ENCODE results near the gene TGFBR3. TPM values are rescaled to one million over a fixed set of nuclear protein-coding genes. Genes with fewer than 3 reads are reported as not detected.

TGFBR3 gene
- total RNA-seq, 1 experiment from 2014 or later, result 2.4 TPM

DNA sequence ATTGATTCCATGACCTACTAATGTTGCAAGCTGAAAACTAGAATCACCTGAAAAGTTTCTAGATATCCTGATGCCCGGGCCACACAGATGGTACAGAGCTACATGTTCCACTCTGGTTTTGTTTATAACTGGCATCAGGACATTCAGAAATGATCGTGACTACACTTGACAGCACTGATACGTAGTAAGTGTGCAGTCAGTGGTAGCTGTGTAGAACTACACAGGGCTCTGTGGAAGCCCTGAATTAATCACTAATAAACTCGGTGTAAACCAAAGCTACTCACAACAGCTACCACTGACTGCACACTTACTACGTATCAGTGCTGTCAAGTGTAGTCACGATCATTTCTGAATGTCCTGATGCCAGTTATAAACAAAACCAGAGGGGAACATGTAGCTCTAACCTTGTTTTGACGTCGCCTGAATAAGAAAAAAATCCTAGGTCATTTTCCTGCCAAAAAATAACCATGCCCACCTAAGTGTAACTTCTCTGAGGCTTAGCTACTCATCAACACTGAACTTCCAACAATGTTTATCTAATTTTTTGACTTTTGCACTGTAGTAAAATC lies 149.7 kb downstream of the TGFBR3 start:
- H3K27ac Mint-ChIP-seq, result no peak overlapping the region
- peaks cover 18% of the 10 kb centered on the region in 2 experiments for H3K4me1 Mint-ChIP-seq
- H3K4me3 Mint-ChIP-seq, result no peak overlapping the region
- Histone ChIP-seq H3K14ac (ENCODE audit: insufficient read depth, low read length) (no peak overlapping the region), H3K9ac (ENCODE audit: extremely low read depth, insufficient read length, low read length) (no peak overlapping the region), H2BK5ac (ENCODE audit: insufficient read length, low read length) (no peak overlapping the region), H4K91ac (ENCODE audit: insufficient read length, low read depth, low read length) (no peak overlapping the region), H2BK15ac (ENCODE audit: low read depth, low read length) (no peak overlapping the region), H2BK20ac (ENCODE audit: low read depth, low read length, poor library complexity, severe bottlenecking) (no peak overlapping the region), H3K4me1 (ENCODE audit: insufficient read depth, low read length) (no peaks in the 10 kb centered on the region; the same call in 1 of the 2 replicates), H3K4ac (ENCODE audit: low read depth, low read length) (no peak overlapping the region), H4K5ac (ENCODE audit: insufficient read length, low read depth, low read length) (no peak overlapping the region), H4K8ac (replicated peaks; ENCODE audit: insufficient read length, low read depth, low read length) (no peak overlapping the region), H3K27me3 (ENCODE audit: insufficient read depth, low read length) (no peaks in the 10 kb centered on the region), H3T11ph (ENCODE audit: low read length) (no peak overlapping the region), H3K79me2 (ENCODE audit: insufficient read depth, low read length) (no peaks in the 10 kb centered on the region), H4K20me1 (ENCODE audit: control insufficient read depth, insufficient read depth, insufficient read length) (no peaks in the 10 kb centered on the region), H2BK120ac (ENCODE audit: low read depth, low read length, poor library complexity, severe bottlenecking) (no peak overlapping the region), H2BK12ac (ENCODE audit: insufficient read length, low read depth, low read length) (no peak overlapping the region), H3K27ac (ENCODE audit: insufficient read length, low read depth, low read length) (no peak overlapping the region), H3K23me2 (ENCODE audit: insufficient read length, low read depth, low read length, poor library complexity, severe bottlenecking) (no peaks in the 10 kb centered on the region), H3K79me1 (ENCODE audit: insufficient read depth, low read depth, low read length, poor library complexity, severe bottlenecking) (no peaks in the 10 kb centered on the region), H3K9me3 (ENCODE audit: control insufficient read depth, low read depth, low read length) (no peaks in the 10 kb centered on the region), H2AFZ (ENCODE audit: low read length) (no peak overlapping the region), H3K4me2 (ENCODE audit: insufficient read depth, insufficient read length, low read length) (no peak overlapping the region), H3K56ac (ENCODE audit: insufficient read length, low read depth, low read length) (no peak overlapping the region), H3K18ac (ENCODE audit: insufficient read length, low read depth, low read length) (no peak overlapping the region), H2AK5ac (ENCODE audit: insufficient read length, low read length) (no peak overlapping the region), H3K23ac (ENCODE audit: insufficient read length, low read depth, low read length) (no peak overlapping the region)
- TF ChIP-seq, protein P1, sequence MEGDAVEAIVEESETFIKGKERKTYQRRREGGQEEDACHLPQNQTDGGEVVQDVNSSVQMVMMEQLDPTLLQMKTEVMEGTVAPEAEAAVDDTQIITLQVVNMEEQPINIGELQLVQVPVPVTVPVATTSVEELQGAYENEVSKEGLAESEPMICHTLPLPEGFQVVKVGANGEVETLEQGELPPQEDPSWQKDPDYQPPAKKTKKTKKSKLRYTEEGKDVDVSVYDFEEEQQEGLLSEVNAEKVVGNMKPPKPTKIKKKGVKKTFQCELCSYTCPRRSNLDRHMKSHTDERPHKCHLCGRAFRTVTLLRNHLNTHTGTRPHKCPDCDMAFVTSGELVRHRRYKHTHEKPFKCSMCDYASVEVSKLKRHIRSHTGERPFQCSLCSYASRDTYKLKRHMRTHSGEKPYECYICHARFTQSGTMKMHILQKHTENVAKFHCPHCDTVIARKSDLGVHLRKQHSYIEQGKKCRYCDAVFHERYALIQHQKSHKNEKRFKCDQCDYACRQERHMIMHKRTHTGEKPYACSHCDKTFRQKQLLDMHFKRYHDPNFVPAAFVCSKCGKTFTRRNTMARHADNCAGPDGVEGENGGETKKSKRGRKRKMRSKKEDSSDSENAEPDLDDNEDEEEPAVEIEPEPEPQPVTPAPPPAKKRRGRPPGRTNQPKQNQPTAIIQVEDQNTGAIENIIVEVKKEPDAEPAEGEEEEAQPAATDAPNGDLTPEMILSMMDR (conservative IDR thresholded peaks at IDR 0.05), result no peak
- no peaks in the 10 kb centered on the region for H3K27me3 Mint-ChIP-seq (ENCODE audit: low read depth)
- H3K9me3 Mint-ChIP-seq, result no peaks in the 10 kb centered on the region; a peak in 1 of 5 replicates
- no peak for DNase-seq
- WGBS (ENCODE audit: extremely low coverage, insufficient read length, low lambda C conversion rate), result no CpG with 5 or more reads among the region's 8 CpGs
- H3K36me3 Mint-ChIP-seq (ENCODE audit: insufficient read depth in 1 of 3, low read depth in 3 of 3), result peaks cover 0 to 3% (median 0%) of the 10 kb centered on the region in 3 experiments; a peak in 2 of 7 replicates
